ENCODE results near the gene IHH.

The IHH gene

GRCh38 chr2:219056896-219057708 lies 3.6 kb downstream of the IHH start:
- Histone ChIP-seq H3K4me3 (ENCODE audit: low read depth, low read length) (peak overlapping the region; percentile 50; the same call in 1 of the 2 replicates), H3K9me3 (ENCODE audit: control insufficient read depth, insufficient read depth, low read length) (no peaks in the 10 kb centered on the region), H3K9ac (ENCODE audit: low read depth, low read length) (no peak overlapping the region), H3K27ac (ENCODE audit: low read depth, low read length) (no peak overlapping the region), H3K4me1 (ENCODE audit: control insufficient read depth, insufficient read depth, low read length) (peaks cover 24% of the 10 kb centered on the region; the same call in 1 of the 2 replicates), H3K27me3 (ENCODE audit: control insufficient read depth, insufficient read depth, low read length) (peaks cover 91% of the 10 kb centered on the region), H3K36me3 (ENCODE audit: control insufficient read depth, insufficient read depth, low read length) (no peaks in the 10 kb centered on the region)

- Histone ChIP-seq H3K4me3 (ENCODE audit: low read depth, low read length) (no peak overlapping the region), H3K4me1 (ENCODE audit: control insufficient read depth, insufficient read depth, low read length) (0 out of 2 replicates have a peak, but pooled peaks cover 18% of the 10 kb centered on the region), H3K9me3 (ENCODE audit: control insufficient read depth, insufficient read depth, low read length) (no peaks in the 10 kb centered on the region), H3K27ac (ENCODE audit: low read depth, low read length) (no peak overlapping the region), H3K36me3 (ENCODE audit: control insufficient read depth, insufficient read depth, low read length) (no peaks in the 10 kb centered on the region), H3K9ac (ENCODE audit: low read depth, low read length) (no peak overlapping the region), H3K27me3 (ENCODE audit: control insufficient read depth, insufficient read depth, low read length) (peaks cover 85% of the 10 kb centered on the region)
Observed at GRCh38 chr2:219056176-219056895, 4.4 kb downstream of the IHH start.

DNA sequence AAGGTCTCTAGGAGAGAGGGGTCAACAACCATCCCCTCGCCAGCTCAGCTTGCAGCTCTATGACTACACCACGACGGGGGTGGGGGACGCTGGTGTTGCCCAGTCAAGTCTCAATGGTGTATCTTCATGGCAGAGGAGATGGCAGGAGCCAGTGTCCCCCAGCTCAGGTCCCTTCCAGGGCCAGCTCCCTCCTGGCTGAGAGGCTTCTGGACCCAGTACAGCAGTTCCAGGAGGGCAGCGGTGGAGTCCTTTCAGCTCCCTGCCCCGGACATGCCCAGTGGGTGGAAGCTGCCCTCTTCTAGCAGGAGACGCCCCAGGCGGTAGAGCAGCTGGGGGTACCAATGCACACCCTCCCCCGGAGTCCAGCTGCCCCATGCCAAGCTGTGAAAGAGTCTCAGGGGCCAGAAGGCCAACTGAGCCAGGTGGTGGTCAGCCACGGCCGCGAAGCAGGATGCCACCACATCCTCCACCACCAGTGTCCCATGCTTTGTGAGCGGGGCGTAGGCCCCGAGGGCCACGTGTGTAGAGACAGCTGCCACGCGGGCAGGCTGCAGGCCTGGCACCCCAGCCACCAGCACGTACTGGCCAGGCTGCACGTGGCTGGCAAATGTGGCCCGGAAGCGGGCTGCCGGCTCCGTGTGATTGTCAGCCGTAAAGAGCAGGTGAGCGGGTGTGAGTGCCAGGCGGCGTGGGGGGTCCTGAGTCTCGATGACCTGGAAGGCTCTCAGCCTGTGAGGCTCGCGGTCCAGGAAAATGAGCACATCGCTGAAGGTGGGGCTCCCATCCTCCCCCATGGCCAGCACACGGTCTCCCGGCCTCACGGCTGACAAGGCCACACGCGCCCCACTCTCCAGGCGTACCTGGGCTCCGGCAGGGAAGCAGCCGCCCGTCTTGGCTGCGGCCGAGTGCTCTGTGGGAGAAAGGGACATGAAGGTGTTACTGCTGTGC lies 5.5 kb downstream of the IHH start:
- H3K4me3 ChIP-seq (ENCODE audit: low read depth, low read length) = no peak overlapping the region
- peaks cover 86% of the 10 kb centered on the region for H3K27me3 ChIP-seq (ENCODE audit: control insufficient read depth, insufficient read depth, low read length)
- no peak overlapping the region for H3K9ac ChIP-seq (ENCODE audit: low read depth, low read length)
- no peaks in the 10 kb centered on the region for H3K36me3 ChIP-seq (ENCODE audit: control insufficient read depth, insufficient read depth, low read length)
- no peak overlapping the region for H3K27ac ChIP-seq (ENCODE audit: low read depth, low read length)
- 0 out of 2 replicates have a peak, but pooled peaks cover 15% of the 10 kb centered on the region for H3K4me1 ChIP-seq (ENCODE audit: control insufficient read depth, insufficient read depth, low read length)
- no peaks in the 10 kb centered on the region for H3K9me3 ChIP-seq (ENCODE audit: control insufficient read depth, insufficient read depth, low read length)

DNA sequence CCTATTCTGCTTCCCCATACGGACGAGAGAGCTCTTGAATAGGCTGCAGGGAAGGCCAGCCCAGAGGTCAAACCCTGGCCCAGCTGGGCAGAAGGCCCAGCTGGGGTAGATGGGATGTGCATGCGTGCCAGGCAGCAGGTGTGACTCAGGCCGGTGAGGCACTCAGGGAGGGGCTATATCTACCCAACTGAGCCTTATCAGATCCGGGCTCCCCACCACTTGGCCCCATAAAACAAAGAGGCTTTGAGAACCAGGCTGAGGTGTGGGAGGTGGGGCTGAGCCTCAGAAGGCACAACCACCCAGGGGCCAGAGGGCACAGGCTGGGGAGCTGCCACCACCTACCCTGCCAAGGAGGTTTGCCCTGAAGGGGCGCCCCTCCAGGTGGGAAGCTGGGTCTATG lies 11.4 kb downstream of the IHH start:
- Histone ChIP-seq H3K9ac (ENCODE audit: low read depth, low read length) (no peak overlapping the region), H3K36me3 (ENCODE audit: control insufficient read depth, insufficient read depth, low read length) (no peaks in the 10 kb centered on the region), H3K4me1 (ENCODE audit: control insufficient read depth, insufficient read depth, low read length) (no peaks in the 10 kb centered on the region), H3K4me3 (ENCODE audit: low read depth, low read length) (no peak overlapping the region), H3K27me3 (ENCODE audit: control insufficient read depth, insufficient read depth, low read length) (peaks cover 42% of the 10 kb centered on the region), H3K27ac (ENCODE audit: low read depth, low read length) (no peak overlapping the region), H3K9me3 (ENCODE audit: control insufficient read depth, insufficient read depth, low read length) (no peaks in the 10 kb centered on the region)

DNA sequence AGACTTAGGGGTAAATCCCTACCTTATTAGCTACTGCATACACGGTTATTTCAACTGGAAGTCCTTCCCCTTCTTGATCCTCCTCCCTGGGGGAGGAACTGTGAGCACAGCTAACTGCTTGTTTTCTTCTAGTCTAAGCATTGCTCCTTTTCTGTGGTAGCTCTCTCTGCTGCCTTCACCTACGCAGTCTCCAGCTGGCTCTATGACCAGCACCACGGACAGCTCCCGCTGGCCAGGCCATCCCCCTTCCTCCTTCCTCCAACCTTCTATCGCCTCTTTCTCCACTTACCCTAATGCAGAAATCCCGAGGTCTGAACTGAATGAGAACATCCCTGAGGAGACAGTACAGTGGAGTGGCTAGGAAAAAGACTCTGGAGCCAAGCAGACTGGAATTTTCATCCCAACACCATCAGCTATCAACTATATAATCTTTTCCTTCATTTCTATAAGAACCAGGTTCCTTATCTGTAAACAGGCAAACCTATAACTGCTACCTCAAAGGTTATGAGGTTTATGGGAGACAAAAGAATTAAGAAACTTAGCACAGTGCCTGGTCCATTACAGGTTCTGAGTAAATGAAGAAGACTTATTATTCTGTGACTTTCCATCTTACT lies 14.7 kb downstream of the IHH start:
- H3K9me3 ChIP-seq (ENCODE audit: control insufficient read depth, insufficient read depth, low read length) = no peaks in the 10 kb centered on the region
- no peaks in the 10 kb centered on the region for H3K36me3 ChIP-seq (ENCODE audit: control insufficient read depth, insufficient read depth, low read length)
- H3K27me3 ChIP-seq (ENCODE audit: control insufficient read depth, insufficient read depth, low read length) = peaks cover 26% of the 10 kb centered on the region

GRCh38 chr2:219042750-219043149 lies 18.0 kb downstream of the IHH start:
- Histone ChIP-seq H3K36me3 (ENCODE audit: control insufficient read depth, insufficient read depth, low read length) (no peaks in the 10 kb centered on the region), H3K27ac (ENCODE audit: low read depth, low read length) (no peak overlapping the region), H3K27me3 (ENCODE audit: control insufficient read depth, insufficient read depth, low read length) (peaks cover 21% of the 10 kb centered on the region), H3K4me3 (ENCODE audit: low read depth, low read length) (no peak overlapping the region), H3K4me1 (ENCODE audit: control insufficient read depth, insufficient read depth, low read length) (no peaks in the 10 kb centered on the region), H3K9me3 (ENCODE audit: control insufficient read depth, insufficient read depth, low read length) (no peaks in the 10 kb centered on the region), H3K9ac (ENCODE audit: low read depth, low read length) (no peak overlapping the region)

More for the DNA sequence above, 14.7 kb downstream of the IHH start:
- H3K4me3 ChIP-seq (ENCODE audit: low read depth, low read length) = no peak overlapping the region
- H3K4me1 ChIP-seq (ENCODE audit: control insufficient read depth, insufficient read depth, low read length) = no peaks in the 10 kb centered on the region
- H3K9ac ChIP-seq (ENCODE audit: low read depth, low read length) = no peak overlapping the region
- no peak overlapping the region for H3K27ac ChIP-seq (ENCODE audit: low read depth, low read length)

GRCh38 chr2:219042157-219042556 lies 18.6 kb downstream of the IHH start:
- Histone ChIP-seq H3K9ac (ENCODE audit: low read depth, low read length) (no peak overlapping the region), H3K27me3 (ENCODE audit: control insufficient read depth, insufficient read depth, low read length) (peaks cover 15% of the 10 kb centered on the region), H3K4me3 (ENCODE audit: low read depth, low read length) (no peak overlapping the region), H3K4me1 (ENCODE audit: control insufficient read depth, insufficient read depth, low read length) (no peaks in the 10 kb centered on the region), H3K36me3 (ENCODE audit: control insufficient read depth, insufficient read depth, low read length) (no peaks in the 10 kb centered on the region), H3K27ac (ENCODE audit: low read depth, low read length) (no peak overlapping the region), H3K9me3 (ENCODE audit: control insufficient read depth, insufficient read depth, low read length) (no peaks in the 10 kb centered on the region)

DNA sequence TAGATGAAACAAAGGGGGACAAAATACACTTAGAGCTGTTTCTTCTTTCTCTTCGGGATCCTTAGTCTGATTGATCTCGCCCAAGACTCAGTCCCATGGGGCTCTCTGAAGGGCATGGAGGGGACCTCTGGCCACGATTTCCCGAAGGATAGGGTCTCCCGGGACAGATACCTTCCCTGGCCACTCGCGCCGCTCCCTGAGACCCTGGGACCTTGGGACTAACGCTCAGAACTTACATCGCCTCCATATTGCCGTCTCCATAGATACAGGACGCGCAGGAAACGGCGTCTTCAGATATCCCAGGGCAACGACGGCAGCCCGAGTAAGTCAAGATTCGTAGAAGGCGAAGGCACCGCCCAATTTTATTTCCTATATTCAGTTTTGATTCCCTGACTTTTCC lies 19.5 kb downstream of the IHH start, which contains the start of gene CFAP65:
CFAP65 (minus strand) TSS at position 265 of the 400 bp plus-strand sequence. CDS start 2,468 bp downstream, outside the sequence.
- Histone ChIP-seq H3K4me1 (ENCODE audit: control insufficient read depth, insufficient read depth, low read length) (no peaks in the 10 kb centered on the region), H3K9ac (ENCODE audit: low read depth, low read length) (no peak within 1 kb of the TSS), H3K4me3 (ENCODE audit: low read depth, low read length) (peak within 1 kb of the TSS; percentile 68), H3K27ac (ENCODE audit: low read depth, low read length) (no peak within 1 kb of the TSS), H3K36me3 (ENCODE audit: control insufficient read depth, insufficient read depth, low read length) (no peaks in the 10 kb centered on the region), H3K27me3 (ENCODE audit: control insufficient read depth, insufficient read depth, low read length) (peaks cover 10% of the 10 kb centered on the region; the same call in 1 of the 2 replicates), H3K9me3 (ENCODE audit: control insufficient read depth, insufficient read depth, low read length) (no peaks in the 10 kb centered on the region)

GRCh38 chr2:219038600-219038999 lies 22.1 kb downstream of the IHH start:
- Histone ChIP-seq H3K27ac (ENCODE audit: low read depth, low read length) (no peak overlapping the region), H3K4me1 (ENCODE audit: control insufficient read depth, insufficient read depth, low read length) (no peaks in the 10 kb centered on the region), H3K9me3 (ENCODE audit: control insufficient read depth, insufficient read depth, low read length) (no peaks in the 10 kb centered on the region), H3K4me3 (ENCODE audit: low read depth, low read length) (no peak overlapping the region), H3K9ac (ENCODE audit: low read depth, low read length) (no peak overlapping the region), H3K36me3 (ENCODE audit: control insufficient read depth, insufficient read depth, low read length) (no peaks in the 10 kb centered on the region), H3K27me3 (ENCODE audit: control insufficient read depth, insufficient read depth, low read length) (peaks cover 10% of the 10 kb centered on the region; the same call in 1 of the 2 replicates)
